HUES48 (cell line): ENCODE results near the gene STX2.

Experiments
- H3K27ac ChIP-seq: one replicate; pipeline ENCODE4 v1.7.0; 2013; ENCODE audit warnings: low read depth, low read length, inconsistent platforms
- H3K27me3 ChIP-seq: 2 replicates; pipeline ENCODE4 v1.6.1; 2013; ENCODE audit warnings: mild to moderate bottlenecking, low read length; ENCODE audit not compliant: control insufficient read depth, insufficient read depth
- H3K36me3 ChIP-seq: 2 replicates; pipeline ENCODE4 v1.6.1; 2013; ENCODE audit warnings: low read length; ENCODE audit not compliant: control insufficient read depth, insufficient read depth
- H3K4me1 ChIP-seq: 2 replicates; pipeline ENCODE4 v1.6.1; 2013; ENCODE audit warnings: mild to moderate bottlenecking, low read length; ENCODE audit not compliant: control insufficient read depth, insufficient read depth
- H3K4me3 ChIP-seq: 2 replicates; pipeline ENCODE4 v1.5.1; 2013; ENCODE audit warnings: mild to moderate bottlenecking, low read depth, low read length
- H3K9ac ChIP-seq: 2 replicates; pipeline ENCODE4 v1.6.1; 2013; ENCODE audit warnings: mild to moderate bottlenecking, low read depth, low read length, moderate library complexity
- H3K9me3 ChIP-seq: 2 replicates; pipeline ENCODE4 v1.6.1; 2013; ENCODE audit warnings: low read length; ENCODE audit not compliant: control insufficient read depth, insufficient read depth

STX2 gene

GRCh38 chr12:130743606-130744005, 95.4 kb downstream of the STX2 start:
- Histone ChIP-seq H3K36me3 (no peaks in the 10 kb centered on the region), H3K4me3 (no peak overlapping the region), H3K27ac (no peak overlapping the region), H3K4me1 (no peaks in the 10 kb centered on the region), H3K9me3 (no peaks in the 10 kb centered on the region), H3K9ac (no peak overlapping the region), H3K27me3 (no peaks in the 10 kb centered on the region)

- H3K4me1 ChIP-seq, result no peaks in the 10 kb centered on the region
- H3K9ac ChIP-seq, result no peak overlapping the region
- no peak overlapping the region for H3K4me3 ChIP-seq
- H3K27me3 ChIP-seq, result no peaks in the 10 kb centered on the region
- H3K36me3 ChIP-seq, result no peaks in the 10 kb centered on the region
- H3K27ac ChIP-seq, result no peak overlapping the region
- no peaks in the 10 kb centered on the region for H3K9me3 ChIP-seq
Observed at GRCh38 chr12:130743176-130743575, 95.9 kb downstream of the STX2 start.

GRCh38 chr12:130742716-130743115, 96.3 kb downstream of the STX2 start:
- H3K27ac ChIP-seq, result no peak overlapping the region

GRCh38 chr12:130742112-130742511, 96.9 kb downstream of the STX2 start:
- Histone ChIP-seq H3K4me3 (no peak overlapping the region), H3K36me3 (no peaks in the 10 kb centered on the region), H3K27me3 (no peaks in the 10 kb centered on the region), H3K27ac (no peak overlapping the region), H3K4me1 (no peaks in the 10 kb centered on the region), H3K9me3 (no peaks in the 10 kb centered on the region), H3K9ac (no peak overlapping the region)

More at GRCh38 chr12:130742716-130743115, 96.3 kb downstream of the STX2 start:
- Histone ChIP-seq H3K4me1 (no peaks in the 10 kb centered on the region), H3K9ac (no peak overlapping the region), H3K27me3 (no peaks in the 10 kb centered on the region), H3K4me3 (no peak overlapping the region), H3K36me3 (no peaks in the 10 kb centered on the region), H3K9me3 (no peaks in the 10 kb centered on the region)
